ENCODE data around the gene SDE2.
"Not testable (repeated sequence)": the region's sequence is repeated elsewhere in the genome, so short reads cannot be mapped to it uniquely, and the experiment has no call there.

The SDE2 gene

DNA sequence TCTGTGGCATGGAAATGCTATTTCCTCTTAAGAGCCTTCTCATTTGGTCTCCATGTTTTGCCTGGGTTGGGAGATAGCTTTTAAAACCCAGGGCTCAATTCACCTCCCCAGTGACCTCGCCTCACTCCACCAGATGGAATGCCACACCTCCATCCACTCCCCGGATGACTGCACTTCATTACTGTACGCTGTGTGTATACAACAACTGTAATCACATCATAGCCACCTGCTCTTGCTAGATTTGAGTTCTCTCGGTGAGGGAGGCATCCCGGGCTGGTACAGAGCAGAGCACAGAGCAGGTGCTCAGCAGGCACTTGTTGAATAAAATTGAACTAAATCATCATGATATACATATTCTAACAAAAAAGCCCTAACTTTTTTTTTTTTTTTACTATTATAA, 26.0 kb downstream of the SDE2 start:
- DNase-seq: no peak

DNA sequence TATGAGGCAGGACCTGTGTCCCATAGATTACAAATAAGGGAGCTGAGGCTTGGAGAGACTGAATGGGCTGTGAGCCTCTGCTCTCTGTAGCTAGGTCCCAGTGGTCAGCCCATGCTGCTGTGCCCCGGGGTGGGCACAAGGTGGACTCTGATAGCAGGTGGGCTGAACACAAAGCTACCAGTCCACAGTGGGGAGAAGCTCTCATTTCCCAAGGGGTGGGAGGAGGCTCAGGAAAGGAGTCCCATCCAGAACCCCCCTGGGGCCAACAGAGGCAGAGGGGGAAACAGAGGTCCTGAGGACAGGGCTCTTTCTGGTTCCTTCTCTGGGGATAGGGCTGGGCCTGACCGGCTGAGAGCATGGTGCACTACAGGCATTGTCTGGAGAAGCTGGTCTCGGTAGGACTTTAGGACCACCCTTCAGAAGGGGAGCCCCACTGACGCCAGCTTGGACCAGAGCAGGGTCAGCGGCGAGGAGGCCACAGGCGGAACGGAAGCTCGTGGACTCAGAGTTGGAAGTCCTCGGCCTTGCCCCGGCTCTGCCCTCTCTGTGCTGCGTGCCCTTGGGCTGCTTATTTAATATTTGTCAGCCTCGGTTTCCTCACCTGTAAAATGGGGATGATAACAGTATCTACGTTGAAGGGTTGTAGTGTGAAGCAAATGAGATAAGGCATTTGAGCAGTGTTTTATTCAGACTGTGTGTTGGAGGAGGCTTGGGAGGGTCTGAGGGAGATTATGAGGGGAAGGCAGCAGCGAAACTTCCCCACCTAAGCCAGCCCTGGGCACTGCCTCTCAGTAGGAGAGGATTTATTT, 26.6 kb downstream of the SDE2 start:
- no peak for DNase-seq

DNA sequence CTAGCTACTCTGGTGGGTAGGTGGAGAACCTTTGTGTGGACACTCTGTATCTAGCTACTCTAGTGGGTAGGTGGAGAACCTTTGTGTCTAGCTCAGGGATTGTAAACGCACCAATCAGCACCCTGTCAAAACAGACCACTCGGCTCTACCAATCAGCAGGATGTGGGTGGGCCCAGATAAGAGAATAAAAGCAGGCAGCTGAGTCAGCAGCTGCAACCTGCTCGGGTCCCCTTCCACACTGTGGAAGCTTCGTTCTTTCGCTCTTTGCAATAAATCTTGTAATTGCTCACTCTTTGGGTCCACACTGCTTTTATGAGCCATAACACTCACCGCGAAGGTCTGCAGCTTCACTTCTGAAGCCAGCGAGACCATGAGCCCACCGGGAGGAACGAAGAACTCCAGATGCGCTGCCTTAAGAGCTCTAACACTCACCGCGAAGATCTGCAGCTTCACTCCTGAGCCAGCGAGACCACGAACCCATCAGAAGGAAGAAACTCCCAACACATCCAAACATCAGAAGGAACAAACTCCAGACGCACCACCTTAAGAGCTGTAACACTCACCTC, 28.5 kb downstream of the SDE2 start:
- DNase-seq: not testable (repeated sequence)

DNA sequence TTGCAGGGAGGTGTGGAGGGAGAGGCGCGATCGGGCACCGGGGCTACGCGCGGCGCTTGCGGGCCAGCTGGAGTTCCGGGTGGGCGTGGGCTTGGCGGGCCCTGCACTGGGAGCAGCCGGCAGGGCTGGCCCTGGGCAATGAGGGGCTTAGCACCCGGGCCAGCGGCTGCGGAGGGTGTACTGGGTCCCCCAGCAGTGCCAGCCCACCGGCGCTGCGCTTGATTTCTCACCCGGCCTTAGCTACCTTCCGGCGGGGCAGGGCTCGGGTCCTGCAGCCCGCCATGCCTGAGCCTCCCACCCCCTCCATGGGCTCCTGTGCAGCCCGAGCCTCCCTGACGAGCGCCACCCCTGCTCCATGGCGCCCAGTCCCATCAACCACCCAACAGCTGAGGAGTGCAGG, 29.4 kb downstream of the SDE2 start:
- not testable (repeated sequence) for DNase-seq

DNA sequence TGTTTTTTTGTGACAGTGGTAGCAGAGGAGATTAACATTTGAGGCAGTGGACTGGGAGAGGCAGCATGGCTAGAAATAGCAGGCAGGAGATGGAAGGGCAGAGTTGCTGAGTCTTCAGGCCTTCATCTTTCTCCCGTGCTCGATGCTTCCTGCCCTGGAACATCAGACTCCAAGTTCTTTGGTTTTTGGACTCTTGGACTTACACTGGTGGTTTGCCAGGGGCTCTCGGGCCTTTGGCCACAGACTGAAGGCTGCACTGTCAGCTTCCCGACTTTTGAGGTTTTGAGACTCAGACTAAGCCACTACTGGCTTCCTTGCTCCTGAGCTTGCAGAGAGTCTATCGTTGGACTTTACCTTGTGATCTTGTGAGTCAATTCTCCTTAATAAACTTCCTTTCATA, 33.9 kb downstream of the SDE2 start:
- no peak for DNase-seq

DNA sequence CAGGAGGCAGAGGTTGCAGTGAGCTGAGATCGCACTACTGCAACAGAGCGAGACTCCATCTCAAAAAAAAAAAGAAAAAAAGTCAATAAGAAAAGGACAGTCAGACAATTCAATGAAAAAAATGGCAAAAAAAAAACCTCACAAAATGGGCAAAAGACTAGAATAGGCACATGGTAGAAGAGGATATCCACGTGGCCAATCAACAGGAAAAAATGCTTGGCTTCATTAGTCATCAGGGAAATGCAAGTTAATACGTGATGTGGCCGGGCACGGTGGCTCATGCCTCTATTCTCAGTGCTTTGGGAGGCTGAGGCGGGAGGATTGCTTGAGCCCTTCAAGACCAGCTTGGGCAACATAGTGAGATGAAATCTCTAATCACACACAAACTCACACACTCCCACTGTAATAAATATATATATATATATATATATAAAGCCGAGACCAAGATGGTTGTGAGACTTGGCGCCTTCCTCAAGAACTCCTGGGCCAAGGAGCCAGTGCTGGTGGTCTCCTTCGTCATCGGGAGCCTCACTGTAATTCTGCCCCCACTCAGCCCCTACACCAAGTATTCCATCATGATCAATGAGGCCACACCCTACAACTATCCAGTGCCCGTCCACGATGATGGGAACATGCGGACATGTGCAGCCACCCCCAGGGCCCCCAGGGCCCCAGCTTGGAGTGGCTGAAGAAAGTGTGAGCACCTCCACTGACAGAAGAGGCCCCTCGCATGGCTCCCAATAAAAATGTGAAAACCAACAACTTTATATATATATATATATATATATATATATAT, 35.2 kb downstream of the SDE2 start:
- DNase-seq: no peak

DNA sequence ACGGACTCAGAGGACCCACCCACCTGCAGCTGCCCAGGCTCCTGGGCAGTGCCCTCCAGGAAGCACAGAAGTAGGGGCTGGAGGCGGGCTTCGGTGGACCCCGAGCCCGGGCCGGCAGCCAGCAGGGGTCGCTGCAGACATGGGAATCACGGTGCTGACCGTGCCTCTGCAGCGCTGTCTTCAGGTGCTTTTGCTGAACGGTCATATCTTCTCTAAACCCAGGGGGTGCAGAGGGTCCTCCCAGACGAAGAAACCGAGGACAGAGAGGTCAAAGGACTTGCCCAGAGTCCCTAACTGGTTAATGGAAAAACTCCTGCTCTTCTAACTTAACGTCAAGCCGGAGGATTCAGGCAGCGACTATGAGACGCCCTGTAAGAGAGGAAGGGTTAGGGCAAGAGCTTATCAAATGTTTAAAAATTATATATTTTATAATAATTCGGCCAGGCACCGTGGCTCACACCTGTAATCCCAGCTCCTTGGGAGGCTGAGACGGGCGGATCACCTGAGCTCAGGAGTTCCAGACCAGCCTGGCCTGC, 36.6 kb downstream of the SDE2 start:
- DNase-seq: peak; percentile 32 to 53

DNA sequence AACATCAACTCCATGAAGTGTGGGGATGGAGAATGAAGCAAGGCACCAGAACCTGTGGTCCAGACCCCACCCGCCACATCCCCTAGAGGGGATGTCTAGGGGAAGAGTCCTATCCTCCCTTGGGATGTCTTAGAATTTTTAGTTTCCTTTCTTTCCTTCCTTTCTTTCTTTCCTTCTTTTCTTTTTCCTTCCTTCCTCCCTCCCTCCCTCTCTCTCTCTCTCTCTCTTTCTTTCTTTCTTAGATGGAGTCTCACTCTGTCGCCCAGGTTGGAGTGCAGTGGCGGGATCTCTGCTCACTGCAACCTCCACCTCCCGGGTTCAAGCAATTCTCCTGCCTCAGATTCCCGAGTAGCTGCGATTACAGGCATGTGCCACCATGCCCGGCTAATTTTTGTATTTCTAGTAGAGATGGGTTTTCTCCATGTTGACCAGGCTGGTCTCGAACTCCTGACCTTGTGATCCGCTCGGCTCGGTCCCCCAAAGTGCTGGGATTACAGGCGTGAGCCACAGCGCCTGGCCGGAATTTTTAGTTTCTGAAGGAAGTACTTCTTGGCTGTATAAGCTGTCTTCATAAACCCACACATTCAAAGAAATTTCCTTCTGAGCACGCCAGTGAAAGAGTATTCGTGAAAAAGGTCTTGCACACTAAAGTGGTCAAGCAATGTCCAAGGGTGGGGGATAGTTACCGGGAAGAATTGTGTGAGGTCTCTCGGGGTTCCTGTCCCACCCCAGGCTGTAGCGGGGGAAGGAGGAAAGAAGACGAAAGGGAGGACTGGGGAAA, 37.3 kb downstream of the SDE2 start:
- no peak for DNase-seq

DNA sequence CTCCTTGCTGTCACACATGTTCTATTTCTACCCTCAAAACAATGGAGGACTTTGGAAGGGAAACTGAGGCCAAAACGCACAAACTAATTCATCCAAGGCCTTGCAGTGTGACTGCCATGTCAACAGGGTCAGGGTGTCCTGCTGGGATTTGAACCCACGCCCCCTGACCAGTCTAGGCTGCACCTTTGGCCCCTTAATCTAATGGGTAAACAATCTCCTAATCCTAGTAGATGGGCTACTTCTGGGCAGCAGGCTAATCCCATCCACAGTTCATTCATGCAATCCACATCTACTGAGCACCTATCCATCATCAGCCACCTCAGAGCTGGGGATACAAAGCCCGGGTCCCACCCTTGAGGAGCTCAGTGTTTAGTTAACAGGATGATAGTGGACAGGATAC, 41.1 kb downstream of the SDE2 start:
- no peak for DNase-seq

DNA sequence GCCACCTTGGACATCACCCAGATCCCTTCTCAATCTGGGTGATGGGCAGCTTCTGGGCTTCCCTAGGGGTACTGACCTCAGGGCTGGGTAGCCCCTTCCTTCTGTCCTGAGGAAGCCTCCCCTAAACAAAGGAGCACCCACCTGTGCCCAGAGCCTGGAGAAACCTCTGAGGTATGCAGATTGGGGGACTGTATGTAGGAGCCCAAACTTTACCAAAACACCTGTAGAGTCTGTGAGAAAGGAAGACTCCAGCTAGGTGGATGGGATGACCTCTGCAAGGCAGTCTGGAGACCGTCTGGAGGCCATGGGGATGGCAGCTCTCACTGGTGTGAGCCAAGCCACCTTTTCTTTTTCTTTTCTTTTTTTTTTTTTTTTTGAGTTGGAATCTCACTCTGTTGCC, 44.4 kb downstream of the SDE2 start:
- no peak for DNase-seq

DNA sequence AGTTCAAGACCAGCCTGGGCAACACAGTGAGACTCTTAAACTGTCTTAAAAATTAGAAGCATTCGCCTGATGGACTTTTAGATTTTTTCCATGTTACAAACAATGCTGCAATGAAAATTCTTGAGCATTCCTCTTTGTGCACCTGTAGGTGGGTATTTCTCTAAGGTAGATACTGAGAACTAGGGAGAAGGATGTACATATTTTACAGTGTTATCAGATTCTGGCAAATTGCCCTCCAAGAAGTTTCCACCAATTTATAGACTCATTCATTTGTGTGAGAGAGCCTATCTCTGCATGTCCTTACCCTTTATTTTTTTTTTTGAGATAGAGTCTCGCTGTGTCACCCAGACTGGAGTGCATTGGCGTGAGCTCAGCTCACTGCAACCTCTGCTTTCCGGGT, 45.8 kb downstream of the SDE2 start:
- no peak for DNase-seq

DNA sequence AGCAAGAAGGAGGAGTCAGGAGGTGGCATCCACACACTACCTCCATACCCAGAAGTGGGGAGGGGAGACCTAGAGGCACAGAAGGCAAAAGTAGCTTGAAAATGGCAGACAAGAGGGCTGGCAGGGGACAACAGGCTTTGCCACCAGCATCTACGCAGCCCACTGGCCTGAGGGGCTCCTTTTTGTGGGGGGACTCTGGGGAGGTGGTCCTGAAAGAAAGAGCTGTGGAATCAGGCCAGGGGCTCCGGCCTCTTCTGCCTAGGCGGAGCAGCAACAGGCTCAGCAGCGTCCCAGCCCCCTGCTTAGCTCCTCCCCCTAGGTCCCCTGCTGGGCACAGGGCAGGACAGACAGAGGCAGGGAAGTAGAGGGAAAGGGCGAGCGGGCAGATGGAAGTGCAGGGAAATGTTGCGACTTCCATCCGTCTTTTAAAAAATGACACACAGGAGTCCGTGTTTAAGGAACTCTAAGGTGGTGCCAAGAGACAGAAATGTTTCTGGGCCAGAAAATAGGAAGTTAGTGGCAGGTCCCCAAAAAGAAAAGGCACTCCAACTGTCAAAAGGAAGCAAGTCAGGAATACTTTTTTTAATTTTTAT, 48.1 kb downstream of the SDE2 start:
- no peak for DNase-seq

DNA sequence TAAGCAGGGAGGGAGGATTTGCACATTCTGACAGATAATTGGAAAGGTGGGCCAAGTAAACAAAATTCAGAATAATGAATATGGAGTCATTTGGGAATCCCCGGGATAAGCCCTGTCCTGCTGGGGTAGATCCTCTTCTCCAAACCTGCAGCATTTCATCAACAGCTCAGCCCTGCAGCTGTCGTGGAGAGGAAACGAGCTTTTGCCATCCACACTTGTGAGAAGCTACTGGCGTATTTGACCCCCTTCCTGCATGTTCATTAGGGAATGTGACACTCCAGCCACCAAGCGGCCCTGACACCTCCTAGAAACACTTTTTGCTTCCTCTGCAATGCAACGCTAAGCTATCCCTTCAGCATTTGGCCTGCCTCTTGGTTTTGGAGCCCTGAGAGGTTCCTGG, 50.1 kb downstream of the SDE2 start:
- DNase-seq: no peak

DNA sequence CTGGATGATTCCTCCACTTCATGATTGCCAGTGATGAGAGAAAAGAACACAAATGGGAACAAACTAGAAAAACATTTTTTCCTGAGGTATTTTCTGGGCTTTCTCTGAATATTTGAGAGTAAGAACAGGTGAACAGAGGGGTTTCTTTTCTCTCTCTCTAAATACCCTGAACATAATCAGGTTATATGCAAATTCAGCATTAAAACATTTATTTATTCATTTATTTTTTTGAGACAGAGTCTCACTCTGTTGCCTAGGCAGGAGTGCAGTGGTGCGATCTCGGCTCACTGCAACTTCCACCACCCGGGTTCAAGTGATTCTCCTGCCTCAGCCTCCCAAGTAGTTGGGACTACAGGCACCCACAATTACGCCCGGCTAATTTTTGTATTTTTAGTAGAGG, 52.3 kb downstream of the SDE2 start:
- DNase-seq: no peak

DNA sequence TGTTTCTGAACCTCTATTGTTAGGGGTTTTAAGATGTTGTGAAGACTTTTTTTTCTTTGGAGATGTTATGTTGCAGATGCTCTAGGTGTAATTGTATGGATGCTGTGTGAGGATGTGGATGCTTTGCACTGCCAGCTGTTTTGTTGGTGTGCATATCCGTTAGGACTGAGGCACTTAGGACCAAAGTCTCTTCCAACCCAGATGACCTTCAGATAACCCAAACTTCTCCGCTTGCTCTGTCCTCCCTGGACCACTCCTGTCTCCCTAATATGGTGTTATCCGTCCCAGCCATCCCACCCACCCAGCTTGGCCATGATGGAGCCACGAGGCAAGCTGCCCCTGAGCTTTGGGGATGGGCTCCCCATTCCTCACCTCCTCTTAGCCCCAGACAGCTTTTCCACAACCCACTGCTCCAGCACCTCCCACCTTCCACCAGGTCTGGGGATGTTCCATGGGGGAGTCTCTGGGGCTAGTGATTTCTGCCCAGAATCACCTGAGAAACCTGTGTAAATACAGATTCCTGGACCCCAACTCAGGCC, 53.0 kb downstream of the SDE2 start:
- no peak for DNase-seq

DNA sequence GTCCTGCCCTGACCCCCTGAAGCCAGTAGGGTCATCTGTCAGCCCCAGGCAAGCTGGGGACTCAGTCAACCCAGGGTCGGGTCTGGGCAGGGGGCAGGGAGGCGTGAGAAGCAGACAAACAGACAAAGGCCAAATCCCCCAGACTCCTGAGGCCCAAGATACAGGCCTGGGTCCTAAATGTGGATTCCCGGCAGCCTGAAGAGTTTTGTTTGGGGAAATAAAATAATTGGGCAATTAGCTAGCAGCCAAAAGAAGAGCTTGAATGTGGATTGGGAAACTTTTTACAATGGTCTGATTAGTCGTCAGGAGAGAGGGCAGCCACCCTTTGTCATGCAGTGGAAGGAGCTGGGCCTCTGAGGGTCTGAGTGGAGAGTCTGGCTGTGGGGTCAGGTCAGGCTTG, 53.6 kb downstream of the SDE2 start:
- no peak for DNase-seq

DNA sequence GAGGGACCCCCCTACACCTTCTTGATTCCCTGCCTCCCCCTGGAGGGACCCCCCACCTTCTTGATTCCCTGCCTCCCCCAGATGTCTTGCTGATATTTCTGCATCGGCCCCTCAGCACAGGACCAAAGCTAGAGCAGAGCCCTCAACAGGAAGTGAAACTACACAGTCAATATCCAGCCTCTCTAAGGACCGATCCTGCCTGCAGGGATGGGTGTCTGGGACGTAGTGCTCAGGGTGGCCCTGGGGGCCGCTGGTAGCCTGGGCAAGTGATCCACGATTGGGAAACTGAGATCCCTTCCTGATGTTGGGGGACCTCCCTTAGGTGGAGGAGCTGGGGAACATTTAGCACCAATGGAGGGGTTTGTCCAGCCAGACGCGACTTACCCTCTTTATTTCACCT, 54.2 kb downstream of the SDE2 start:
- DNase-seq: peak in 1 of 2 donors; percentile 19

DNA sequence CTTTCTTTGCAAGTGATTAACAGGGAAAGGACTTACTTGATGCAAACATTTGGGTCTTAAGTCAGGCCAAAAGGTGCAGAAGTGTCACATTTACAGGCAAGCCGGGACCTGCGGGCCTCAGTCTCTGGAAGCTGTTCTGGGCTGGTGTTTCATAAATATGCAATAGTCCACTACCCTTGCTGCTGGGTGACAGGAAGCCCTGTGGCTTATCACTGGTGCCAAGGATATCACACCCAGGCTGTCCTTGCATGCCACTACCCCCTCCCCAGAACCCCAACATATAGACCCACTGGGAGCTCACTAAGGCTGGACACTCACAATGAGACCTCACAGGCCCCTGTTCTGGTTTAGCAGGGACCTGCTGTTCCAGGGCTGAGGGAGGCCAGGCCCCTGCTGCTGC, 54.8 kb downstream of the SDE2 start:
- DNase-seq: no peak

DNA sequence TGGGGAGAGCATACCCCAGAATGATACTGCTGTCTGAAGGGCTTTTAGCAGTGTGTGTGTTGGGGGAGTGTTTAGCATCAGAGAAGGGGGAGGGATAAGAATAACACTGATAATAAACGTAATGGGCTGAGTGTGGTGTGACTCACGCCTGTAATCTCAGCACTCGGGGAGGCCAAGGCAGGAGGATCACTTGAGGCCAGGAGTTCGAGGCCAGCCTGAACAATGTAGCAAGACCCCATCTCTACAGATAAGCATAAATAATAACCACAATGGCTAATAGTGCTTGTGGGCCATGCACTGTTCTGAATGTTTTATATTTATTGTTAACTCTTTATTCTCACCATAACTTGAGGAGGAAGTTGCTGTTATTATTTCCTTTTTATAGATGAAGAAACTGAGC, 55.6 kb downstream of the SDE2 start:
- DNase-seq: no peak

DNA sequence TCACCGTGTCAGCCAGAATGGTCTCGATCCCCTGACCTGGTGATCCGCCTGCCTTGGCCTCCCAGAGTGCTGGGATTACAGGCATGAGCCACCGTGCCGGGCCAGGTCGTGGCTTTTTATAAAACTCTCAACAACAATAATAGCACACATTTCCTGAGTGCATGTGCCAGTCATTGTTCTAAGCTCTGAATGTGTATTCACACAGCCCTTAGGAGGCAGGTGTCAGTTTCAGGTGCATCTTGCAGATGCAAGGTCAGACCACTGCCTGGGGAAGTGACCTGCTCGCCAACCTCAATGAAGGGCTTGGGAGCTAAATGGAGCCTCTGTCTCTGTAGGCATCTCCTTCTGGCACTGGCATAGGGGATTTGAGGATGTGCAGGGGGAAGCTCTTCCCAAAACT, 56.6 kb downstream of the SDE2 start:
- DNase-seq: no peak

DNA sequence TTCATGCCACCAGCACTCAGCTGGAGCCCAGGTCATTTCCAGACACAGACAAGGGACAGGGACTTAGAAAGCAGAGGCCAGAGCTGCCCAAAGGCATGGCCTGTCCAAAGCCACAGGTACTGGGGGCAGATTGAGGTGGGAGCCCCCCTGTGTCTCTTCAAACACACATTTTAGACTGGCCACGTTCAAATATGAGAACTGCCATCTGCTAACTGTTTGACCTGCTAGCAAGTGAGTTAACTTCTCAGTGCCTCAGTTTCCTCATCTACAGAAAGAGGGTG, 57.3 kb downstream of the SDE2 start:
- DNase-seq: no peak

DNA sequence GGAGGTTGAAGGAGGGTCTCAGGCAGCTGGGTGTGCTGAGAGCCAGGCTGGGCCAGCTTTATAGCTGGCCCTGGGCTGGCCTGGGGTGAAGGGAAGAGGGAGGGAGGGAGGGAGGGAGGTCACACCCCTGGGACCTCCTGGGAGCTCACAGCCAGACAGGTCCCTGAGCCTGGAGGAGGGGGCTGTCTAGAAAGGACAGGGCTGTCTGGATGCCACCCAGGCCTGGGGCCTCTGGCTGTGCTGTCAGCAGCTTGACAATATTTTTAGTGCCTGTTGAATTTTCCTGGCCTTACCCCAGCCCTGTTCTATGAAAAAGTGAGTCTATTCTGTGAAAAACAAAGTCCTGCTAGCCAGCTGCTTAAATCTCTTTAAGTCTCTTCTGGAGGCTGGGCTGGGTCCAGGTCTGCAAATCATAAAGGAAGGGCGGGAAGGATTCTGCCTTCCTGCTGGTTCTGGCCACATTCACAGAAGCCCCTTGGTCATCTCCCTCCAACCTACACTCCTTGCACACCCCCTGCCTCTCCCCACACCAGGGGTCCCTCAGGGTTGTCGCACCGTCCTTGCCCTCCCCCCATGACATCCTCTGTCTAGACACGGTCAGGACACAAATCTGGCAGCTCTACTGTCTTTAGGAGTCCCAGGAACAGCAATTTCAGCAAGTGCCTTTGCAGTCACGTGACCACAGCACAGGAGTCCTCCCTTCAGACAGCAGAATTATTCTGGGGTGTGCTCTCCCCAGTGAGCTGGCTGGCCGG, 57.8 kb downstream of the SDE2 start, which contains the start of gene LEFTY2:
Gene LEFTY2 (minus strand): TSS at position 34 of the 755 bp plus-strand sequence. CDS start 80 bp downstream, outside the sequence.
- DNase-seq: no peak

All from CD4-positive, alpha-beta T cell treated with Interferon alpha-2 for 1 hour (primary cell).